Measurements from ENCODE around the gene USP36.

The USP36 gene

GRCh38 chr17:78793968-78794367 is 46.6 kb downstream of the USP36 start:
- H3K27ac ChIP-seq (ENCODE audit: low read depth, low read length) = no peak overlapping the region
- H4K20me1 ChIP-seq (ENCODE audit: low read depth, low read length) = no peaks in the 10 kb centered on the region
- H3F3A ChIP-seq (ENCODE audit: insufficient read depth) = no peaks in the 10 kb centered on the region
- H2AFZ ChIP-seq (ENCODE audit: low read depth, low read length, severe bottlenecking) = no peak overlapping the region
- no peaks in the 10 kb centered on the region for H3K9me2 ChIP-seq (replicated peaks; ENCODE audit: insufficient read depth, low read length)
- H3K36me3 ChIP-seq (ENCODE audit: low read length) = no peaks in the 10 kb centered on the region
- H3K79me2 ChIP-seq (ENCODE audit: insufficient read depth, low read length) = no peaks in the 10 kb centered on the region
- no peak overlapping the region for H3K4me3 ChIP-seq (ENCODE audit: insufficient read depth, low read length, poor library complexity, severe bottlenecking)
- no peaks in the 10 kb centered on the region for H3K27me3 ChIP-seq (ENCODE audit: low read length)
- H3K4me2 ChIP-seq (ENCODE audit: low read depth, low read length, poor library complexity, severe bottlenecking) = no peak overlapping the region
- no peak for TF ChIP-seq CTCF (IDR thresholded peaks at IDR 0.05; ENCODE audit: insufficient read depth, low read length, poor library complexity, severe bottlenecking)
- TF ChIP-seq EZH2phosphoT487 (conservative IDR thresholded peaks at IDR 0.05; ENCODE audit: low read length) = no peak
- no peak overlapping the region for H3K9ac ChIP-seq (ENCODE audit: low read length)
- H3K9me3 ChIP-seq (ENCODE audit: insufficient read depth, low read length) = no peaks in the 10 kb centered on the region

GRCh38 chr17:78793415-78793814 is 47.2 kb downstream of the USP36 start:
- no peaks in the 10 kb centered on the region for H3F3A ChIP-seq (ENCODE audit: insufficient read depth)
- H2AFZ ChIP-seq (ENCODE audit: low read depth, low read length, severe bottlenecking) = no peak overlapping the region
- H3K79me2 ChIP-seq (ENCODE audit: insufficient read depth, low read length) = no peaks in the 10 kb centered on the region
- H3K36me3 ChIP-seq (ENCODE audit: low read length) = no peaks in the 10 kb centered on the region
- H3K4me2 ChIP-seq (ENCODE audit: low read depth, low read length, poor library complexity, severe bottlenecking) = no peak overlapping the region
- H3K9me2 ChIP-seq (replicated peaks; ENCODE audit: insufficient read depth, low read length) = no peaks in the 10 kb centered on the region
- TF ChIP-seq EZH2phosphoT487 (conservative IDR thresholded peaks at IDR 0.05; ENCODE audit: low read length) (no peak), CTCF (IDR thresholded peaks at IDR 0.05; ENCODE audit: insufficient read depth, low read length, poor library complexity, severe bottlenecking) (no peak)
- no peak overlapping the region for H3K27ac ChIP-seq (ENCODE audit: low read depth, low read length)
- H4K20me1 ChIP-seq (ENCODE audit: low read depth, low read length) = no peaks in the 10 kb centered on the region
- H3K4me3 ChIP-seq (ENCODE audit: insufficient read depth, low read length, poor library complexity, severe bottlenecking) = no peak overlapping the region
- no peaks in the 10 kb centered on the region for H3K27me3 ChIP-seq (ENCODE audit: low read length)
- H3K9ac ChIP-seq (ENCODE audit: low read length) = no peak overlapping the region
- H3K9me3 ChIP-seq (ENCODE audit: insufficient read depth, low read length) = no peaks in the 10 kb centered on the region

GRCh38 chr17:78791840-78792709 is 48.5 kb downstream of the USP36 start:
- Histone ChIP-seq H2AFZ (ENCODE audit: low read depth, low read length, severe bottlenecking) (no peak overlapping the region), H3K27me3 (ENCODE audit: low read length) (no peaks in the 10 kb centered on the region), H3K79me2 (ENCODE audit: insufficient read depth, low read length) (no peaks in the 10 kb centered on the region), H3K9me2 (replicated peaks; ENCODE audit: insufficient read depth, low read length) (no peaks in the 10 kb centered on the region), H3K36me3 (ENCODE audit: low read length) (no peaks in the 10 kb centered on the region), H4K20me1 (ENCODE audit: low read depth, low read length) (no peaks in the 10 kb centered on the region), H3K9ac (ENCODE audit: low read length) (no peak overlapping the region), H3F3A (ENCODE audit: insufficient read depth) (0 out of 2 replicates have a peak, but pooled peaks cover 2% of the 10 kb centered on the region), H3K9me3 (ENCODE audit: insufficient read depth, low read length) (no peaks in the 10 kb centered on the region), H3K27ac (ENCODE audit: low read depth, low read length) (no peak overlapping the region), H3K4me2 (ENCODE audit: low read depth, low read length, poor library complexity, severe bottlenecking) (no peak overlapping the region), H3K4me3 (ENCODE audit: insufficient read depth, low read length, poor library complexity, severe bottlenecking) (no peak overlapping the region)
- TF ChIP-seq CTCF (IDR thresholded peaks at IDR 0.05; ENCODE audit: insufficient read depth, low read length, poor library complexity, severe bottlenecking) (no peak), EZH2phosphoT487 (conservative IDR thresholded peaks at IDR 0.05; ENCODE audit: low read length) (no peak)

Data from SU-DHL-6 (cell line).